GM18502 (cell line): ENCODE data around the gene DOP1B.

ENCODE experiments used
- ATAC-seq: cut with Tn5 transposase; IDR thresholded peaks from one replicate; pipeline ENCODE4 v1.9.1; 2021; ENCODE audit warnings: mild to moderate bottlenecking; ENCODE audit not compliant: unreplicated experiment, poor library complexity

Gene DOP1B

GRCh38 chr21:36200081-36200561 lies 43.5 kb downstream of the DOP1B start:
- no peak for ATAC-seq

GRCh38 chr21:36202726-36203602 lies 46.3 kb downstream of the DOP1B start:
- no peak for ATAC-seq

GRCh38 chr21:36203603-36203889 lies 46.9 kb downstream of the DOP1B start:
- ATAC-seq: peak; percentile 63

- no peak for ATAC-seq
These were observed 48.4 kb downstream of the DOP1B start for GRCh38 chr21:36204980-36205379.

- ATAC-seq: no peak
These were observed 49.3 kb downstream of the DOP1B start for GRCh38 chr21:36205962-36206361.
